ENCODE measurements around the gene TAS2R39. TPM values are rescaled to one million over a fixed set of nuclear protein-coding genes. Genes with fewer than 3 reads are reported as not detected.
"Not testable (repeated sequence)": the region's sequence is repeated elsewhere in the genome, so short reads cannot be mapped to it uniquely, and the experiment has no call there.

TAS2R39 gene
- total RNA-seq, 1 donor from 2014 or later = not detected

- Histone ChIP-seq H3K27me3 (no peaks in the 10 kb centered on the region), H3K9me3 (no peaks in the 10 kb centered on the region), H3K4me3 (no peak overlapping the region), H3K36me3 (no peaks in the 10 kb centered on the region), H3K27ac (no peak overlapping the region), H3K4me1 (no peaks in the 10 kb centered on the region)
- DNase-seq (ENCODE audit: extremely low spot score in 2 of 2) = no peak
- intact Hi-C loops (cut with DNase I) = no loop called here
- TF ChIP-seq, protein P1, sequence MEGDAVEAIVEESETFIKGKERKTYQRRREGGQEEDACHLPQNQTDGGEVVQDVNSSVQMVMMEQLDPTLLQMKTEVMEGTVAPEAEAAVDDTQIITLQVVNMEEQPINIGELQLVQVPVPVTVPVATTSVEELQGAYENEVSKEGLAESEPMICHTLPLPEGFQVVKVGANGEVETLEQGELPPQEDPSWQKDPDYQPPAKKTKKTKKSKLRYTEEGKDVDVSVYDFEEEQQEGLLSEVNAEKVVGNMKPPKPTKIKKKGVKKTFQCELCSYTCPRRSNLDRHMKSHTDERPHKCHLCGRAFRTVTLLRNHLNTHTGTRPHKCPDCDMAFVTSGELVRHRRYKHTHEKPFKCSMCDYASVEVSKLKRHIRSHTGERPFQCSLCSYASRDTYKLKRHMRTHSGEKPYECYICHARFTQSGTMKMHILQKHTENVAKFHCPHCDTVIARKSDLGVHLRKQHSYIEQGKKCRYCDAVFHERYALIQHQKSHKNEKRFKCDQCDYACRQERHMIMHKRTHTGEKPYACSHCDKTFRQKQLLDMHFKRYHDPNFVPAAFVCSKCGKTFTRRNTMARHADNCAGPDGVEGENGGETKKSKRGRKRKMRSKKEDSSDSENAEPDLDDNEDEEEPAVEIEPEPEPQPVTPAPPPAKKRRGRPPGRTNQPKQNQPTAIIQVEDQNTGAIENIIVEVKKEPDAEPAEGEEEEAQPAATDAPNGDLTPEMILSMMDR (IDR thresholded peaks at IDR 0.05) = no peak
- TF ChIP-seq POLR2A (IDR thresholded peaks at IDR 0.05) = no peak
- TF ChIP-seq POLR2AphosphoS5 (IDR thresholded peaks at IDR 0.05; ENCODE audit: insufficient read depth in 1 of 2, low read depth in 1 of 2) = no peak
Observed at GRCh38 chr7:143202161-143202560, 18.9 kb downstream of the TAS2R39 start.

DNA sequence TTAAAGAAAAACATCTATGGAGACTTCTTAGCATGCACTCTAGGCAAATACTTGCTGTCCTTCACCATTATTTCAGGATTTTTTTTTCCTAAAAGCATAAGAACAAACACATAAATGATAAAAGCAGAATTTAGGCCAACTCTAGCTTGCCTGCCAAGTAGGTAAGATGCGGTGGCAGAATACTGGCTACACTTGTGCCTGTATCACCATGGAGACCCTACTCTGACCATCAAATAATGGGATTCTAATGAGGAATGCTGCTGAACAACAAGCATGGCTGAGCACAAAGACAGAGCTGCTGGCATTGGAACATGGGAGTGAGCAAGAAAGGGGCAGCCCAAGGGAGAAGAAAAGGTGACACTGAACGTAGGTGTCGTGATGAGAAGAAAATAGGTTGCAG is 20.2 kb downstream of the TAS2R39 start:
- Histone ChIP-seq H3K27me3 (no peaks in the 10 kb centered on the region), H3K4me1 (no peaks in the 10 kb centered on the region), H3K9me3 (no peaks in the 10 kb centered on the region), H3K36me3 (no peaks in the 10 kb centered on the region), H3K27ac (no peak overlapping the region), H3K4me3 (no peak overlapping the region)
- no peak for DNase-seq (ENCODE audit: extremely low spot score in 2 of 2)
- intact Hi-C loops (cut with DNase I) = no loop called here
- TF ChIP-seq POLR2A (IDR thresholded peaks at IDR 0.05) (no peak), POLR2AphosphoS5 (IDR thresholded peaks at IDR 0.05; ENCODE audit: insufficient read depth in 1 of 2, low read depth in 1 of 2) (no peak)
- TF ChIP-seq, protein P1 (IDR thresholded peaks at IDR 0.05) = no peak

DNA sequence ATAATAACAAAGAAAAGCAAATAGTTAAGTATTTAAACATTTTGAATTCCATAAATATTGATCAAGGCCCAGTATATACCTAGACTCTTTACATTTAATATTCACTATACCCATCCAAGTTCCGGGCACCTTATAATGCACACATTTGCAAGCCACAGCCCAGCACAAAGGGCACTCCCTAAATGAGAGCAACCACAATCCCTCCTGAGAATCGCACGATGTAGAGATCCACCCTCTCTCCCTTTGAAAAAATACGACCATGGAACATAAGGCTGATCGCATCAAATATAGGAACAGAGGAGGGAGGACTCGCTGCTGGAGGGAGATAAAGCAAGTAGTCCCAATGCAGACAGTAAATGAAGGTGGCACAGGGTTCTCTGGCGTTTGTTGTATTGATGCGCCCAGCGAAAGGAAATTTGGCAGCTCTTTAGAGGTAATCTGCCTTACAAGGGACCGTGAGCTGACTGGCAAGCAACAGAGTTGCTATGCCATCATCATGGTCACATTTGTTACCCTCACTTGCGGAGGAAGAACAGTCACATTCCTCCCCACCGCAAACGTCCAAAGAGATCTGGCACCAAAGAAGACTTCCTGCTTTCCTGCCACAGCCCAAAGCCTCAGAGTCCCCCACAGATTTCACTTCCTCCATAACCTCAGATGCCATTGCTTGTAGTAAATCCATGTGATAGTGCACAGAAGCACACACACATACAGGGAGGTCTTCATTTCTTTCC is 22.5 kb downstream of the TAS2R39 start:
- Histone ChIP-seq H3K9me3 (no peaks in the 10 kb centered on the region), H3K27ac (no peak overlapping the region), H3K36me3 (no peaks in the 10 kb centered on the region), H3K4me3 (no peak overlapping the region), H3K27me3 (no peaks in the 10 kb centered on the region), H3K4me1 (no peaks in the 10 kb centered on the region)
- intact Hi-C loops (cut with DNase I) = no loop called here
- no peak for TF ChIP-seq POLR2A (IDR thresholded peaks at IDR 0.05)
- TF ChIP-seq POLR2AphosphoS5 (IDR thresholded peaks at IDR 0.05; ENCODE audit: insufficient read depth in 1 of 2, low read depth in 1 of 2) = no peak
- TF ChIP-seq, protein P1 (IDR thresholded peaks at IDR 0.05) = no peak
- no peak for DNase-seq (ENCODE audit: extremely low spot score in 2 of 2)

DNA sequence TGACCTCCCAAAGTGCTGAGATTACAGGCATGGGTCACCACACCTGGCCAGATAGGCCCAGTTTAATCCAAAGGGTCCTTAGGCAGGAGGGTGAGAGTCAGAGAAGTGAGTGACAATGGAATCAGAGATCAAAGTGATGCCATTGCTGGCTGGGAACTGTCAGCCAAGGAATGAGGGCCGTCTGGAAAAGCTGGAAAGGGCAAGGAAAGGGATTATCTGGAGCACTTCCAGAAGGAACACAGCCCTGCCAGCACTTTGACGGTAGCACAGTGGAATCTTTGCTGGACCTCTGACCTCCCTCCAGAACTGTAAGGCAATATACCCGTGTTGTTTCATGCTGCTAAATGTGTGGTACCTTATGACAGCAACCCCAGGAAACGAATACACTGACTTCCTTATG is 27.3 kb downstream of the TAS2R39 start:
- intact Hi-C loops (cut with DNase I) = loop anchor here (5.0 to 10.0 kb wide), 2 partner anchors 198 to 356 kb away; partner anchors contain the start of gene EPHB6
- no peaks in the 10 kb centered on the region for H3K4me1 ChIP-seq
- no peak overlapping the region for H3K27ac ChIP-seq
- TF ChIP-seq POLR2AphosphoS5 (IDR thresholded peaks at IDR 0.05; ENCODE audit: insufficient read depth in 1 of 2, low read depth in 1 of 2) (no peak), POLR2A (IDR thresholded peaks at IDR 0.05) (no peak)
- TF ChIP-seq, protein P1 (IDR thresholded peaks at IDR 0.05) = no peak
- no peaks in the 10 kb centered on the region for H3K36me3 ChIP-seq
- DNase-seq (ENCODE audit: extremely low spot score in 2 of 2) = no peak
- no peaks in the 10 kb centered on the region for H3K27me3 ChIP-seq
- H3K9me3 ChIP-seq = no peaks in the 10 kb centered on the region
- no peak overlapping the region for H3K4me3 ChIP-seq

- H3K9me3 ChIP-seq; H3K27ac ChIP-seq; H3K4me1 ChIP-seq; H3K27me3 ChIP-seq; DNase-seq (ENCODE audit: extremely low spot score in 2 of 2); H3K36me3 ChIP-seq; H3K4me3 ChIP-seq: not testable (repeated sequence)
- intact Hi-C loops (cut with DNase I) = loop anchor here (5.0 to 10.0 kb wide), 2 partner anchors 201 to 359 kb away; partner anchors contain the start of gene EPHB6
Observed at GRCh38 chr7:143213478-143213877, 30.3 kb downstream of the TAS2R39 start.
